B cell (primary cell): ENCODE data around the gene OR2AG1. TPM values are rescaled to one million over a fixed set of nuclear protein-coding genes. Genes with fewer than 3 reads are reported as not detected.

Experiments
- ATAC-seq: fragments of 200-7000 bp; cut with Tn5 transposase; one replicate; pipeline ENCODE4 v1.10.0; 2021; ENCODE audit warnings: low read depth, mild to moderate bottlenecking, moderate number of reproducible peaks, moderate library complexity
- CTCF ChIA-PET: fragments of 350-600 bp; sonication (Branson Sonifier 250); formaldehyde crosslinking; loops from one replicate; lab custom pipeline; 2021; ENCODE audit warnings: antibody characterized with exemption, inconsistent platforms; lab: Charles Lee
- POLR2A ChIA-PET: fragments of 350-600 bp; sonication (Branson Sonifier 250); formaldehyde crosslinking; loops from one replicate; lab custom pipeline; 2021; ENCODE audit warnings: antibody characterized with exemption; lab: Charles Lee
- DNase-seq: peaks from one replicate; pipeline ENCODE4 v3.0.0; 2013
- H2AFZ ChIP-seq: 2 replicates; pipeline ENCODE4 v1.6.1; 2012; ENCODE audit warnings: mild to moderate bottlenecking, low read depth, low read length; ENCODE audit not compliant: insufficient read depth, poor library complexity, severe bottlenecking
- H3K27ac ChIP-seq, 2 donors: 1 replicate in 1 of 2; 2 replicates in 1 of 2; pipeline ENCODE4 v1.5.1; 2012 to 2013; ENCODE audit warnings: low read length in 2 of 2, mild to moderate bottlenecking in 2 of 2, moderate library complexity in 1 of 2
- H3K27me3 ChIP-seq, 4 experiments: fragments of 200-600 bp in 1 of 4; sonication (generic) in 1 of 4; replicated peaks in 1 of 4; 1 replicate in 2 of 4; 2 replicates in 2 of 4; pipeline versions ENCODE4 v1.6.1 to v1.7.0; 2013 to 2016; ENCODE audit warnings: low read length in 3 of 4, mild to moderate bottlenecking in 2 of 4, mixed read lengths in 1 of 4, moderate library complexity in 1 of 4; ENCODE audit not compliant: insufficient read depth in 4 of 4, control insufficient read depth in 3 of 4; ENCODE audit errors: control extremely low read depth in 1 of 4
- H3K36me3 ChIP-seq, 2 experiments: replicated peaks in 1 of 2; 1 replicate in 1 of 2; 2 replicates in 1 of 2; pipeline versions ENCODE4 v1.6.1 to v1.7.1; 2013; ENCODE audit warnings: low read length in 1 of 2; ENCODE audit not compliant: insufficient read depth in 2 of 2, control insufficient read depth in 1 of 2; ENCODE audit errors: control extremely low read depth in 1 of 2, extremely low read depth in 1 of 2
- H3K4me1 ChIP-seq, 2 donors: fragments of 200-600 bp in 1 of 2; sonication (generic) in 1 of 2; 1 replicate in 1 of 2; 2 replicates in 1 of 2; pipeline versions ENCODE4 v1.5.1 to v1.6.1; 2013 to 2017; ENCODE audit warnings: low read length in 2 of 2; ENCODE audit not compliant: control insufficient read depth in 2 of 2, insufficient read depth in 2 of 2
- H3K4me2 ChIP-seq: replicated peaks from 2 replicates; pipeline ENCODE3; 2012; ENCODE audit warnings: mild to moderate bottlenecking, low read depth, low read length; ENCODE audit not compliant: poor library complexity, severe bottlenecking
- H3K4me3 ChIP-seq, 5 experiments: fragments of 200-600 bp in 1 of 5; sonication (generic) in 1 of 5; 1 replicate in 3 of 5; 2 replicates in 2 of 5; pipeline versions ENCODE4 v1.5.1 to v1.7.0; 2011 to 2016; ENCODE audit warnings: low read length in 4 of 5, mild to moderate bottlenecking in 4 of 5, low read depth in 2 of 5, control low read depth in 1 of 5, moderate library complexity in 1 of 5; ENCODE audit not compliant: insufficient read depth in 1 of 5; ENCODE audit errors: control extremely low read depth in 1 of 5, extremely low read depth in 1 of 5
- H3K79me2 ChIP-seq: fragments of 200-600 bp; sonication (generic); one replicate; pipeline ENCODE4 v1.6.0; 2016; ENCODE audit warnings: low read length; ENCODE audit not compliant: control insufficient read depth, insufficient read depth
- H3K9ac ChIP-seq: fragments of 200-600 bp; sonication (generic); 2 replicates; pipeline ENCODE4 v1.6.1; 2017; ENCODE audit warnings: mild to moderate bottlenecking, low read length, moderate library complexity
- H3K9me3 ChIP-seq, 3 donors: one replicate each; pipeline versions ENCODE4 v1.6.1 to v1.7.1; 2013; ENCODE audit warnings: low read length in 2 of 3; ENCODE audit not compliant: control insufficient read depth in 2 of 3, insufficient read depth in 1 of 3; ENCODE audit errors: control extremely low read depth in 1 of 3
- H4K20me1 ChIP-seq: 2 replicates; pipeline ENCODE4 v1.6.0; 2012; ENCODE audit warnings: mild to moderate bottlenecking, low read length; ENCODE audit not compliant: insufficient read depth, control insufficient read depth, poor library complexity, severe bottlenecking
- H3K27ac Mint-ChIP-seq: one replicate; pipeline ENCODE4 v1.8.0; 2021; ENCODE audit warnings: mixed read lengths
- H3K27me3 Mint-ChIP-seq: one replicate; pipeline ENCODE4 v1.8.0; 2021; ENCODE audit warnings: mixed read lengths
- H3K4me1 Mint-ChIP-seq: one replicate; pipeline ENCODE4 v1.8.0; 2021; ENCODE audit warnings: mixed read lengths
- H3K4me3 Mint-ChIP-seq: one replicate; pipeline ENCODE4 v1.8.0; 2021; ENCODE audit warnings: mixed read lengths
- H3K9me3 Mint-ChIP-seq: one replicate; pipeline ENCODE4 v1.8.0; 2022; ENCODE audit warnings: mixed read lengths; ENCODE audit not compliant: insufficient read depth
- EZH2 ChIP-seq: IDR thresholded peaks from 2 replicates; pipeline ENCODE4 v1.6.1; 2012; ENCODE audit warnings: borderline replicate concordance, low read depth, mild to moderate bottlenecking, moderate library complexity, low read length; ENCODE audit not compliant: insufficient read depth, poor library complexity, severe bottlenecking
- WGBS: methylation state at CpG from one replicate; pipeline ENCODE4 v1.1.5; 2013; ENCODE audit warnings: missing lambda C conversion rate; ENCODE audit not compliant: insufficient coverage; 5-methylcytosine and 5-hydroxymethylcytosine counted together
- intact Hi-C: fragments of 100-400 bp; cut with micrococcal nuclease; formaldehyde crosslinking; loops from one replicate; pipeline ENCODE4 v1.10.0; 2022
- polyA plus RNA-seq: library from polyadenylated mRNA; depleted of rRNA; stranded (reverse); fragments of >200 nt; gene quantifications from 2 replicates; pipeline ENCODE4 v1.2.3, GENCODE V29; 2012
- total RNA-seq, 2 donors: library from RNA; stranded (reverse); fragments of 120-200 nt in 1 of 2; gene quantifications; 1 replicate in 1 of 2; 2 replicates in 1 of 2; pipeline versions ENCODE4 v1.2.3 to v1.2.4, GENCODE V29; 2013 to 2022
- TF ChIP-seq, protein P1 (sequence below): fragments of 200-600 bp; IDR thresholded peaks from one replicate; pipeline ENCODE4 v1.8.0; 2022; ENCODE audit warnings: antibody characterized with exemption, mild to moderate bottlenecking

OR2AG1 gene
- total and polyA plus RNA-seq, 2 donors (not counting 1 experiment from before 2014, with no cell fraction given) = not detected

DNA sequence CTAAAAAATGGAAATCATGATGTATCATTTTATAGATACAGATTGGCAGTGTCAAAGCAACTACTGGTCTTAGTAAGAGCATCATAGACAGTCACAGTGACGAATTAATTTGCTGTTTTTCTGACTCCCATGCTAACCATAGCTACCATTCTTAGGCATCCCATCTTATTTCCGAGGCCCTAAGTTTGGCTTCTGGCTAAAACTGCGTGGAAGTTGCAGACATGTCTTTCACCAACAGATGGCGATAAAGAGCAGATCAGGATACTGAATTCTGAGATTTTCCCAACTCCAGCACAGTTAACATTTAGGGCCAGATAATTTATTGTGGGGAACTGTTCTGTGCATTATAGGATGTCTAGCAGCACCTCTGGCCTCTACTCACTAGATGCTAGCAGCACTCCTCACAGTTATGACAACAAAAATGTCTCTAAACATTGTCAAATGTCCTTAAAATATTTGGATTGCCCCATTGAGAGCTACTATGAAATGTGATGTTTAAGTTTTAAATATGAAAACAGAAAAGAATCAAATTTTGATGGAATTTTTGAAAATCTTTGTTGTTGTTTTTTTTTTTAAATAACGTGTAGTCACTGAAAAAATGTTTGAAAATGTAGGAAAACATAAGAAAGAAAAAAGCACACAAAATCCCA lies 27.4 kb upstream of the OR2AG1 start:
- Histone ChIP-seq H3K27me3 (no peaks in the 10 kb centered on the region), H3K79me2 (peaks cover 8% of the 10 kb centered on the region), H3K9me3 (no peaks in the 10 kb centered on the region), H3K36me3 (no peaks in the 10 kb centered on the region), H2AFZ (no peak overlapping the region), H3K4me1 (no peaks in the 10 kb centered on the region), H3K4me2 (no peak overlapping the region), H3K27ac (no peak overlapping the region), H3K4me3 (no peak overlapping the region), H4K20me1 (no peaks in the 10 kb centered on the region), H3K9ac (no peak overlapping the region)
- TF ChIP-seq, protein P1, sequence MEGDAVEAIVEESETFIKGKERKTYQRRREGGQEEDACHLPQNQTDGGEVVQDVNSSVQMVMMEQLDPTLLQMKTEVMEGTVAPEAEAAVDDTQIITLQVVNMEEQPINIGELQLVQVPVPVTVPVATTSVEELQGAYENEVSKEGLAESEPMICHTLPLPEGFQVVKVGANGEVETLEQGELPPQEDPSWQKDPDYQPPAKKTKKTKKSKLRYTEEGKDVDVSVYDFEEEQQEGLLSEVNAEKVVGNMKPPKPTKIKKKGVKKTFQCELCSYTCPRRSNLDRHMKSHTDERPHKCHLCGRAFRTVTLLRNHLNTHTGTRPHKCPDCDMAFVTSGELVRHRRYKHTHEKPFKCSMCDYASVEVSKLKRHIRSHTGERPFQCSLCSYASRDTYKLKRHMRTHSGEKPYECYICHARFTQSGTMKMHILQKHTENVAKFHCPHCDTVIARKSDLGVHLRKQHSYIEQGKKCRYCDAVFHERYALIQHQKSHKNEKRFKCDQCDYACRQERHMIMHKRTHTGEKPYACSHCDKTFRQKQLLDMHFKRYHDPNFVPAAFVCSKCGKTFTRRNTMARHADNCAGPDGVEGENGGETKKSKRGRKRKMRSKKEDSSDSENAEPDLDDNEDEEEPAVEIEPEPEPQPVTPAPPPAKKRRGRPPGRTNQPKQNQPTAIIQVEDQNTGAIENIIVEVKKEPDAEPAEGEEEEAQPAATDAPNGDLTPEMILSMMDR = peak; percentile 89
- no peak for TF ChIP-seq EZH2
- POLR2A ChIA-PET = interaction anchor here (1.5 to 1.6 kb wide), 2 partner anchors 9 to 17 kb away, joined by 3 to 9 read pairs; no protein-coding TSS in a partner anchor
- Mint-ChIP-seq H3K4me1 (peaks cover 2% of the 10 kb centered on the region), H3K4me3 (no peak overlapping the region), H3K27ac (no peak overlapping the region), H3K9me3 (no peaks in the 10 kb centered on the region), H3K27me3 (peaks cover 1% of the 10 kb centered on the region)
- ATAC-seq (peak; percentile 56), DNase-seq (peak; percentile 61)
- intact Hi-C loops = loop anchor here (5.0 to 10.0 kb wide), 2 partner anchors 169 to 378 kb away; partner anchors contain the start of genes OR2D3 and ZNF215
- 20% methylated on average over 2 of the region's 5 CpGs for WGBS
- CTCF ChIA-PET = interaction anchor here (1.0 to 16.0 kb wide), 23 partner anchors 11 to 380 kb away, joined by 3 to 760 read pairs (median 4); partner anchors contain the start of gene MRPL17

DNA sequence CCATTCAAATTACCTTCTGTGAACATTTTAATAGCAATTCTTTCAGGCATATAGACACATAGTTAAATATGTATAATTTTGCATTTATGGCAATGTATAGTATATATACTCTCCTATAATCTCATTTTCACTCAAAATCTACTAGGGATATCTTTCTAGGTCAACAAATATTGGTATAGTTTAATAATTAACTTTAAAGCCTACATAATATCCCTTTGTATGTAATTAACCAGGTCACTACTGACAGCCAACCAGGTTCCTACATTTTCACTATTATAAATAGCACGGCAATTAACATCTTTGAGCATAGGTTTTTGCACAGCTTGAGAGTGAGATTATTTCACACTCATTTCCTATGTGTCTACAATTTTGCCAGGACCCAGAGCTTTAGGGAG lies 26.9 kb upstream of the OR2AG1 start:
- WGBS = no CpG with 5 or more reads among the region's 1 CpG
- peaks cover 8% of the 10 kb centered on the region for H3K79me2 ChIP-seq
- H3K4me1 ChIP-seq = no peaks in the 10 kb centered on the region
- ChIA-PET CTCF (interaction anchor here (0.8 to 16.0 kb wide), 23 partner anchors 10 to 939 kb away, joined by 3 to 760 read pairs (median 4); partner anchors contain the start of gene MRPL17), POLR2A (interaction anchor here (1.5 kb wide), 1 partner anchor 17 kb away, joined by 3 read pairs; no protein-coding TSS in a partner anchor)
- H3K9ac ChIP-seq = no peak overlapping the region
- H3K27me3 ChIP-seq = no peaks in the 10 kb centered on the region
- H3K4me2 ChIP-seq = no peak overlapping the region
- Mint-ChIP-seq H3K4me1 (peaks cover 2% of the 10 kb centered on the region), H3K9me3 (no peaks in the 10 kb centered on the region), H3K27ac (no peak overlapping the region), H3K4me3 (no peak overlapping the region), H3K27me3 (peaks cover 3% of the 10 kb centered on the region)
- intact Hi-C loops = loop anchor here (5.0 to 10.0 kb wide), 2 partner anchors 169 to 379 kb away; partner anchors contain the start of genes OR2D3 and ZNF215
- no peaks in the 10 kb centered on the region for H3K9me3 ChIP-seq
- no peaks in the 10 kb centered on the region for H3K36me3 ChIP-seq
- ATAC-seq (no peak), DNase-seq (no peak)
- no peak for TF ChIP-seq EZH2
- TF ChIP-seq, protein P1 = no peak
- H3K27ac ChIP-seq = no peak overlapping the region
- H2AFZ ChIP-seq = no peak overlapping the region
- no peak overlapping the region for H3K4me3 ChIP-seq
- H4K20me1 ChIP-seq = no peaks in the 10 kb centered on the region
